Stimulated activated CD8-positive, alpha-beta memory T cell treated with anti-CD3 and anti-CD28 coated beads, Interleukin-12 subunit alpha, Interleukin-12 subunit beta, amount 100 ng/mL, for 1 hour (primary cell): ENCODE measurements around the gene CATSPERE.
"Not testable (repeated sequence)": the region's sequence is repeated elsewhere in the genome, so short reads cannot be mapped to it uniquely, and the experiment has no call there.

Experiments
- DNase-seq: peaks from one replicate; pipeline ENCODE4 v3.0.0-alpha.2; 2020; ENCODE audit warnings: low read depth

CATSPERE gene

DNA sequence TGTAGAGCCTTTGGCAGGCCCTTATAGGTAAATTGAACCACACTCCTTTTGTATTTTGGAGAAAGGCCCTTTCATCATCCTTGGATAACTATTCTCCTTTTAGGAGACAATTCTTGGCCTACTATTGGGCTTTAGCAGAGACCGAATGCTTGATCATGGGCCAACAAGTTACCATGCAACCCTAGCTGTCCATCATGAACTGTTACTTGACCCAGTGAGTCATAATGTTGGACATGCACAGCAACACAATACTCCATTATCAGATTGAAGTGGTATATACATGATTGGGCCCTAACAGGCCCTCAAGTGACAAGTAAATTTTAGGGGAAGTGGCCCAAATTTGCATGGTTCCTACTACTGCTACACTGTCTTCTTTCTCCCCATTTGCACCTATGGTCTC lies 84.4 kb downstream of the CATSPERE start:
- no peak for DNase-seq

DNA sequence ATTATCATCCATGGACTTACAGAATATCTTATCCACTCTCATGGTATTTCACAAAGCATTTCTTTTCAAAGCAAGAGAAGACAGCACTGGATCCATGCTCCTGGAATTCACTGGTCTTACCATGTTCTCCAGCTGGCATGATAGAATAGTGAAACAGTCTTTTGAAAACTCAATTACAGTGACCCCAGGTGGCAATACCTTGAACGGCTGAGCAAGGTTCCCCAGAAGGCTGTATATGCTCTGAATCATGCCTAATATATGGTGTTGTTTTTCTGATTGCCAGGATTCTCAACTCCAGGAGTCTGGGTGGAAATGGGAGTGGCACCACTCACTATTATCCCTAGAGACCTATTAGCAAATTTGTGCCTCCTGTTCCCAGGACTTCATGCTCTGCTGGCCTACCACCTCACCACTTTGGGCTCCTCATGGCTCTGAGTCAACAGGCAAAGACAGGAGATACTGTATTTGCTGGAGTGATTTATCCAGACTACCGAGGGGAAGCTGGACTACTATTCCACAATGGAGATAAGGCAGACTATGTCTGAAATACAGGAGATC lies 87.6 kb downstream of the CATSPERE start:
- DNase-seq = no peak

DNA sequence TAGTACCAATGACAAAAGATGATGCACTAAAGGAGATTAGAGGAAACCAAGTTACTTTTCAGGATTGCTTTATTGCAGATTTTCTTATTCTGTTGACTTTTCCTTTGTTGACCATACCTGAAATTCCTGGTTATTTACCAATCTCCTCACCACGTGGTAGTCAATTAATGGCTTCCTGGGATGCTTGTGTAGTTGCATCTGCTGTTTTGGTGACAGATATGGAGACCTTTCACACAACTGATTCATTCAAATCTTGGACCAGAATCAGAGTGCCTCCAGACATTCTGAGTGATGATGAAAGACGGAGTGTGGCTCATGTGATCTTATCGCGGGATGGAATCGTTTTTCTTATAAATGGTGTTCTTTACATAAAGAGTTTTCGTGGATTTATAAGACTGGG lies 91.3 kb downstream of the CATSPERE start:
- DNase-seq = no peak

DNA sequence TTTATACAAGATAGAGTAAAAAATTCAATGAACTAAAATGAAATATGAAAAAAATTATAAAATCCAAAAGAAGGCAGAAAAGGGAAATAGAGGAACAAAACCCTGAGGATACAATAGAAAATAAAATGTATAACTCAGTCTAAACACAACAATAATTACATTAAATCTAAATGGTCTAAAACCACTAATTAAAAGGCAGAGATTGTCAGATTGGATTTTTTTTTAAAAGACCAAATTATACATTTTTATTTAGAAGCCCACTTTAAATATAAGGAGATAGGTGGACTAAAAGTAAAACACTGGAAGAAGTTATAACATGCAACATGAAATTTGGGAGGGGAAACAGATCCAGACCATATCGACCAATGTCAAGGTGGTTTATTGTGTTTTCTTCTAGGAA lies 95.2 kb downstream of the CATSPERE start:
- DNase-seq = no peak

DNA sequence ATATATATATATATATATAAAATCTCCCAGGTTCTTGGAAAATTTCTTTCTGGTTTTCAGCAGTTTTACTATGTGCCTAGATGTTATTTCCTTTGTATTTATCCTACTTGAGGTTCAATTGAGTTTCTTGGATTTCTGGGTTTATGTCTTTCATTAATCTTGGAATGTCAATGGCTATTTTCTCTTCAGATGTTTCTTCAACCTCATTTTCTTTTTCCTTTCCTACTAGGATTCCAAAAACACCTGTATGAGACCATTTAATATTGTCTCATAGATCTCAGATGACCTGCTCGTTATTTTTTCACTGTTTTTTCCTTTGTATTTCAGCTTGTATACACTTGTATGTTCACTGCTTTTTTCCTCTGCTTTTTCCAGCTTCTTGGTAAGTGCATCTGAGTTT lies 96.5 kb downstream of the CATSPERE start:
- DNase-seq = no peak

DNA sequence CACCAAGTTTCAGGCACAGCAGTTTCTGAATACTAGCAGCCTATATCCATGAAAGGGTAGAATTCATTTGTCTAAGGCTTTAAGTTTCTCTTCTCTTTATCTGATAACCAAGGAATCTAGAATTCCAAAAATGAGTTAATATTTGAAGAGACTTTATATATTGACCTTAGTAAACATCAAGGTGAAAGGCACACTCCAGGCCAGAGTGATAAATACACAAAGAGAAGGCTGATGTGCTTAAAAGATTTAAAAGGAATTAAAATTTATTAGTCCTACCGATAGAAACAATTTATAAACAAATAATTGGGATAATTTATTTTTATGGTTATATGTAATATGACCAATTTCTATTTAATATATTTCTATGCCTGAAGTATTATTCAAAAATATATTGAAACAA lies 98.5 kb downstream of the CATSPERE start:
- no peak for DNase-seq

DNA sequence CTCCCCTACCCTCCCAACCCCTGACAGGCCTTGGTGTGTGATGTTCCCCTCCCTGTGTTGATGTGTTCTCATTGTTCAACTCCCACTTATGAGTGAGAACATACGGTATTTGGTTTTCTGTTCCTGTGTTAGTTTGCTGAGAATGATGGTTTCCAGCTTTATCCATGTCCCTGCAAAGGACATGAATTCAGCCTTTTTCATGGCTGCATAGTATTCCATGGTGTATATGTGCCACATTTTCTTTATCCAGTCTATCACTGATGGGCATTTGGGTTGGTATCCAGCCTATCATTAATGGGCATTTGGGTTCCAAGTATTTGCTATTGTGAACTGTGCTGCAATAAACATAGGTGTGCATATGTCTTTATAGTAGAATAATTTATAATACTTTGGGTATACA lies 101.8 kb downstream of the CATSPERE start:
- DNase-seq = not testable (repeated sequence)

DNA sequence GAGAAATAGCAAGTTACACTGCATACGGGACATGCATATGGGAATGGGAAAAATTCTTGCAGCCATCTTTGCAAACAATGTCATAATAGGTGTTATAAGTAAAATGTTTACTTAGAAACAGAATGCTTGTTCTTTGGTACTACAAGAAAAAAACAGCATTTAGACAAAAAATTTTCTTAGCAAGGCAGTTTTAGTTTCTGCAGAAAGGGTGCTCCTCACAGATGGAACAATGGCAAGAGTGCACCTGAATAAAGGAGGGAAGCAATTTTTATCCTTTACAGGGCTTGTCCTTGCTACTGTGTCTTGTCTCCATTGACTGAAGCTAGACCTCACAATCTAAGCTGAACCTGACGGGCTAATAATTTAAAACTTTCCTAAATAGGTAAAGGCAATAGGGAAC lies 112.7 kb downstream of the CATSPERE start:
- DNase-seq = no peak

DNA sequence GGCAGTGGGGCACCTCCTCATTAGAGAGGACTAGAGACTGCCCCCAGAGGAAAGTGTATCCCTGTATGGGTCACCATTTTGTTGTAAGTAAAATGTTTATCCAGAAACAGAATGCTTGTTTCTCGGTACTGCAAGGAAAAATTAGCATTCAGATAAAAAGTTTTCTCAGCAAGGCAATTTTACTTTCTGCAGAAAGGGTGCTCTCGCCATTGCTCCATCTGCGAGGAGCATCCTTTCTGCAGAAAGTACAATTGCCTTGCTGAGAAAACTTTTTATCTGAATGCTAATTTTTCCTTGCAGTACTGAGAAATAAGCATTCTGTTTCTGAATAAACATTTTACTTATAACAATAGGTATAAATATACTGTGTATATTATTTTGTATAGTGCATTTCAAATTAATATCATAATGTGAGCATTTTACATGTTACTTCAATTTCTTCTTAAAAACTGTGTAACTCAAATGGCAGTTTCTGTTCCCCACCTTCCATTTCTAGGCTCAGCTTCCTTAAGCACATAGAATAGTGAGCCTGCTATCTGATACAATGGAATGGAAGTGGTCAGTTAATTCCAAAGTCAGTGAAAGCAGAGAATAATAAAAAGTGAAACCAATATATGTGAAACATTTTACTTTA lies 115.3 kb downstream of the CATSPERE start:
- no peak for DNase-seq

DNA sequence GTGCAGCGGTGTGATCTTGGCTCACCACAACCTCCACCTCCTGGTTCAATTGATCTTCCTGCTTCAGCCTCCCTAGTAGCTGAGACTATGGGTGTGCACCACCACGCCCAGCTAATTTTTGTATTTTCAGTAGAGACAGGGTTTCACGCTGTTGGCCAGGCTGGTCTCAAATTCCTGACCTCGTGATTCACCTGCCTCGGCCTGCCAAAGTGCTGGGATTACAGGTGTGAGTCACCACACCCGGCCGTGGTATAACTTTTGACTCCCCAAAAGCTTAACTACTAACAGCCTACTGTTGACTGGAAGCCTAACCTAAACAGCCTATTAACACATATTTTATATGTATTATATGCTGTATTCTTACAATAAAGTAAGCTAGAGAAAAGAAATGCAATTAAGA lies 117.1 kb downstream of the CATSPERE start:
- DNase-seq = not testable (repeated sequence)

DNA sequence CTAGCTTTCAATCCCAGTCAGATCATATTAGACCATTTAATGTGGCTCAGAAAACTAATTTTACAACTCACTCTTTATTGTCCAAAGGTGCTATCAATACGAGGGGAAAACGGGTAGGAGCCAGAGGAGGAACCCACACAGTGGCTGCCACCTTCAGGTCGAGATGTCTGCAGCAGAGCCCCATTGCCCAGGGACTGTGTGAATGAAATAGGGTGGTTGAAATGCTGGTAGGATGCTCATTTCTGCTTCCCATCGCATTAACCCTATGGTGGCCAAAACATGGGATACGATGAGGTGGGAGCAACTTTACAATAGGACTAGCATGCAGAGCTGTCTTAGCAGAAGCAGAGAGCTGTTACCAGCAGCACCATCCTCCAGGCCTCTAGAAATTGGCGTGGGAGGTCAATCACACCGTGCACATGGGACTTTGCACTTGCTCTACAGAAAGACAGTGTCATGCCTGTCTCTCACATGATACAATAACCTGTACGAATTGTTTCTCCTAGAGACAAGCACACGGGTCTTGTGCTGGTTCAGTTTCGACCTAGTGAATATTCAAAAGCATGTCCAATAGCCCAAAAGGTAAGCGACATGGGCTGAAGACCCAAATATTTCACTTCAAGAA lies 122.4 kb downstream of the CATSPERE start:
- DNase-seq = no peak

DNA sequence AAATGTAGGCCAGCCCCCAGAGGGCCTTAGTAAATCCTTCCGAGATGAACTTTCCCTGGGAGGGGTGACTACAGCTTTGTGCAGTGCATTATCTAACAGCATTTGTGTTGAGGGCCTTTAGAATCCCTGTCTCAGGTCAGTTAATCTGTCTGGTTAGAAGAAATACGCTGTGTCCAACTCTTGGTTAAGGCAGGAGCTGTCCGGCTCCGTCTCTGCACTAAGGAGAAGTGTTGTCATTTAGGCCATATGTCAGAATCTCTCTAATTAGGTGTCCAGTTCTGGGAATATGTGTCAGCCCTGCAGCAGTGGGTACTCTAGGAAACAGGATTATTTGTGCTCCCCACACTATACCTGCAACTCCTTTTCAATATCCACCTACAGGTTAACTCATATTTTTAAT lies 124.8 kb downstream of the CATSPERE start:
- no peak for DNase-seq

DNA sequence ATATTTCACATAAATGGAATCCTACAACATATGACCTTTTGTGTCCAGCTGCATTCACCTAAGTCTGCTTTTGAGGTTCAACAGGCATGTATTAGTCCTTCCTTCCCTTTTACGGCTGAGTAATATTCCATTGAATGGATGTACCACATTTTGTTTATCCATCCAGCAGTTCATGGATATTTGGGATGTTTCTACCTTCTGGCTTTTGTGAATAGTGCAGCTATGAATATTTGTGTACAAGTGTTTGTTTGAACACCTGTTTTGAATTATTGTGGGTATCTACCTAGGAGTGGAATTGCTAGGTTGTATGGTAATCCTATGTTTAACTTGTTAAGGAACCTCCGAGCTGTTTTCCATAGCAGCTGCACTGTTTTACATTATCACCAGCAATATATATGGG lies 129.6 kb downstream of the CATSPERE start:
- DNase-seq = no peak

DNA sequence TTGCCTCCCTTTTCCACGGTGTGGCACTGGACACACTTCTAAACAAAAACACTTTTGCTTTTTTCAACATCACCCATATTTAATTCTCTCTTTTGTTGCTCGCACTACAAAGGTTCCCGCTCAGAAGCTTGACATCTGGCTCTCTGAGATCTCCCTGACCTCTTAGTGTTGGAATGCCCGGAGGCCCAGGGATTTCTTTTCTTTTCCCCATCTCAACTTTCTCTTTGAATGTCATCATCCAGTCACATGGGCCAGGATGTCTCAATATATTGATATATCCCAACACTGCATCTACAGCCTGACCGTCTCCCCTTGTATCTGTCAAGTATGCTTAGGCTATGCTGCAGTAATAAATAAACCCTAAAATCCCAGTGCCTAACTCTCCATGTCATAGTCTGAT lies 137.5 kb downstream of the CATSPERE start:
- DNase-seq = no peak

DNA sequence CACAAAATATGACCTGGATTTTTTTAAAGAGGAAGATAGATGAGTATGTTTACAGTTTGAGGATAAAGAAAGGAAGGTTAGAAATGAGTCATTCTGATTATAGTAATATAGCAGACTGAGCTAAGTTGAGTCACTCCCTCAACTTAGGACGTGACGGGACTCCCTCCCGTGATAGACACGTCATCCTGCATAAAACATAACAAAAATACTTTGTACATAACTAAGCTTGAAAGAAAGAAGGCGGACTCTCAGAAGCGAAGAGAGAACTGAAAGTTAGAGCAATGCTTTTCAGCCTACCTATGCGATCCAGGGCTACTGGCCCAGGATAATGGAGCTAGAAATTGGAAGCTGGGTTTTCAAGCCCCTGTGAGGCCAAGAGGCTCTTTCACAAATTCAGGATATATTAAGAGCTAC lies 138.9 kb downstream of the CATSPERE start:
- no peak for DNase-seq

DNA sequence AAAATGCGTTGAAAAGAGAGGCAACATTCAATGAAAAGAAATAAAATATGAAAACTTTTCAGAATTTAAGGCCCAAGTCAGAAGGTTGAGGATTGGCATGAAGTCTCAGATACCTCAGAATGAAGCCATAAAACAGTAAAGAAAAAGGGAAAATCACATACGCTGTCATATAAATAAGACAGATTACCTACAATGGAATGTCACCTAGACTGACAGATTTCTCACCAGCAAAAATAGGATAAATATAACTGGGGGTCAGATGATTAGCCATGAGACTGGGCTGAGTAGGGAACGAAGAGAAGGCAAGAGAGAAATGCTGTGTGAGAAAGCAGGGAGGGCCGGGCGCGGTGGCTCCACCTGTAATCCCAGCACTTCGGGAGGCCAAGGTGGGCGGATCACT lies 140.3 kb downstream of the CATSPERE start:
- no peak for DNase-seq

DNA sequence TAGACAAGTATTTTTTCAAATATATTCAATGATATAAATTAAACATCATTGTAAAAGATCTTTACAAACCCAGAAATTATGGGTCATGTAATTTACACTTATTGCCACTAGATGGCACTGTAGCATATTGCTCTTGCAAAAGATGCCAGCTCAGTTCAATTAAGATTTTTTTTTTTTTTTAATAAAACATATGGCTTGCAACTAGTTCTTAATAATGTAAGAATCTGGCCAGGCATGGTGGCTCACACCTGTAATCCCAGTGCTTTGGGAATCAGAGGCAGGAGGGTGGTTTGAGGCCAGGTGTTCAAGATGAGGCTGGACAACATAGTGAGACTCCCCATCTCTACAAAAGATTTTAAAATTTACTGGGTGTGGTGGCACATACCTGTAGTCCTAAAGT lies 142.4 kb downstream of the CATSPERE start:
- DNase-seq = no peak

DNA sequence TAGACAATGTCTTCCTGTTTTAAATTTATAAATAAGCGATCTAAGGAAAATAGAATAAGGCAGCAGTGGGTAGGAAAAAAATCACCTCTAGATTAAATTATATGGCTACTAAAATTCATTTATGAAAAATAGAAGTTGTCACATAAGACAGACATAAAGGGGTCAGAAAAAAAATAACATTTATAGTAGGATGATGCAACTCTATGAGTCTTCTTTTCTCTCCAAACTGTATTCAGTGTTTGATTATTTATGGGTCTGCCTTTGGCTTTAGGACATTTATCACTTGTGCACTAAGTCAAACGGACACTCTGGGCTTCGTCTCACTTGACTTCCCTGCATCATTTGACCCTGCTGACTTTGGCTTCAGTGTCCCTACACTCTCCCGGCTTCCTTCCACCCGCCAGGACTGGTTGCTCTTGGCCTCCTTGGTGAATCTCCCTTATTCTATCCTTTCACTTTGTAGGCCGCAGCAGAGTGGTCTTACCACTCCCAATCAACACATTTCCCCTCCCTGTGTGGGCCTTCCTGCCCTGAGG lies 144.8 kb downstream of the CATSPERE start:
- no peak for DNase-seq

DNA sequence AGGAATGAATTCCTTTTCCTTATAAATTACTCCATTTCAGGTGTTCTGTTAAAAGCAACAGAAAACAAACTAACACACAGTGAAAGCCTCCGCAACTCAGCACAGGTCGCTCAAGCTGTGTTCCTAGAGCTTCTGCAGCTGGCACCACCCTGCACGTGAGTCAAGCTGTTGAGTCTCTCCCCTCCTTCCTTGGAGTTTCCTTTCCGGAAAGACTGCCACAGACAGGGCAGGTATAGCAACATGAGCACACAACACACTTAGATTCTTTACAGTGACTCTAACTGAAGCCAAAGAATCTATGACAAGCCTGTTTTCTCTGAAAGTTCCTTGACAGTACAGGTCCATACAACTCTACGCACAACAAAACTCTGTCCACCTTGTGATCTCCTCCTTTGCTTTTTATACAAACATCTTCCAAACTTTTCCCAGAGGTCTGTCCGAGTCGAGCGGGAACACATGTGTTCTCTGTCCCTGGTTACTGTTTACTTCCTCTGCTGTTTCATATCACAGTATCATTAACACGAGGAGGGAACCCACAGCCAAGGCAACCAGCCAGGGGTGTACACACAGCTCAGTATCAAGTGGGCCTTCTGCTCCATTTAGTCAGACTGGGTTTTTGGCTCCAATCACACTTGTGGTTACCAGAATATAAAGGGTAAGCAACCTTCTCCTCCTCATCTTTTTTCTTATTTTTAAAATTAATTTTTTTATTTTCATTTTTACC lies 153.2 kb downstream of the CATSPERE start:
- no peak for DNase-seq

DNA sequence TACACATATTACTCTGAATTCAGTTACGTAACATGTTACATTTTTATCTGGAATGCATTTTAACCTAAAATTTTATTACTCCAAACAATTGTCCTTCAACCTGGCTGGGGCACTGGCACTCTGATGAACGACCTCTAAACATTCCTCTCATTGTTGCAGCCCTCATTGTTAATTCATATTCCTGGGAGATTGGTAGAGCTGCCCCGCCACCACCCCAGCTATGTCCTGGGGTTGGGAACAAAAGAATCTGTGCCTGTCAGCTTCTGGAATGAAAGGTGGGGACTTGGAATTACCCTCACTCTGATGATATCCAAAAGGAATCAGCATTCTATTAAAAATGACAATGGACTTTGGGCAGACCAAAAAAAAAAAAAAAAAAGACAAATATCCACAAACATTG lies 153.8 kb downstream of the CATSPERE start:
- no peak for DNase-seq

DNA sequence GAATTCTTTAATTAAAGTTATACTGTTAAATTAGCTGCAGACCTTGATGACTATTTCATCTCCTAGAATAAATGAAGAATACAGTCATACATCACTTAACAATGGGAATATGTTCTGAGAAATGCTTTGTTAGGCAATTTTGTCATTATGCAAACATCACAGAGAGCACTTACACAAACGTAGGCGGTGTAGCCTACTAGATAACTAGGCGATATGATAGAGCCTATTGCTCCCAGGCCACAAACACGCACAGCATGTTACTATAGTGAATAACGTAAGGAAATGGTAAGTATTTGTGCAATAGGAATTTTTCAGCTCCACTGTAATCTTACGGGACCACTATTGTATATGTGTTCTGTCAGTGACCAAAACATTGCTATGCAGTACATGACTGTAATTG lies 154.2 kb downstream of the CATSPERE start:
- DNase-seq = no peak

DNA sequence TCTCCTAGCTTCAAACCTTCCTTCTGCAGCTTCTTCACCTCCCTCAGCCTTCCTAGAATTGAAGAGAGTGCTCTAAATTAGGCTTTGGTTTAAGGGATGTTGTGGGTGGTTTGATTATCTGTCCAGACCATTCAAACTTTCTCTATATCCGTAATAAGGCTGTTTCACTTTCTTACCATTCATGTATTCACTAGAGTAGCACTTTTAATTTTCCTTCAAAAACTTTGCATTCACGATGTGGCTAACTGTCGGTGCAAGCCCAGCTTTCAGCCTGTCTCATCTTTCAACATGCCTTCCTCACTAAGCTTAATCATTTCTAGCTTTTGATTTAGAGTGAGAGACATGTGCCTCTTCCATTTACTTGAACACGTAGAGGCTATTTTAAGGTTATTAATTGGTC lies 165.6 kb downstream of the CATSPERE start:
- DNase-seq = no peak

DNA sequence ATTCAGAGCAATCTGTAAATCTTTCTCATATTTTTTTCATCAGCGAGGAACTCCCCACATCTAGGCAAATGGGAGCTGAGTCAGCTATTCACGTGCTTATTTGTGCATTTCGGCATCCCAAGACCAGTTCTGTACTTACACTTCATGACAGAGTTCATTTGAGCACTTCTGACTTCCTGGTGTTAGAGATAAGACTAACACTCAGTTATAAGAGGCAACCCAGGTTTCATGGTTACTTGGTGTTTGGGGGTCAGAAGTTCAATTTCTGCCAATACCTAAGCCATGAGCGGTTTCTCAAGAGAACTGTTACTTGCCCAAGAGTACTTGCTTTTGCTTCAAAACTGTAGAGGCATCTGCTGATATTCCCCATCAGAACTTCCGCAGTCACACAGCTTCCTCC lies 167.7 kb downstream of the CATSPERE start:
- DNase-seq = no peak
